Neural progenitor cell (in vitro differentiated cells): Measurements from ENCODE around the gene POLA2. TPM values are rescaled to one million over a fixed set of nuclear protein-coding genes. Genes with fewer than 3 reads are reported as not detected.

ENCODE experiments used
- DNase-seq: peaks from one replicate; pipeline ENCODE4 v3.0.0-alpha.2; 2016; ENCODE audit warnings: low spot score
- H2AFZ ChIP-seq: fragments of 200-600 bp; sonication (generic); replicated peaks from 2 replicates; pipeline ENCODE4 v1.6.1; 2016; ENCODE audit warnings: antibody characterized with exemption
- H3F3A ChIP-seq: fragments of 200-600 bp; sonication (generic); 2 replicates; pipeline ENCODE4 v1.6.1; 2016; ENCODE audit warnings: antibody characterized with exemption, low read depth
- H3K27ac ChIP-seq: fragments of 200-600 bp; sonication (generic); 2 replicates; pipeline ENCODE4 v1.5.1; 2016; ENCODE audit warnings: mild to moderate bottlenecking
- H3K27me3 ChIP-seq: fragments of 200-600 bp; sonication (generic); 2 replicates; pipeline ENCODE4 v1.6.1; 2016; ENCODE audit warnings: mild to moderate bottlenecking, moderate library complexity
- H3K36me3 ChIP-seq: fragments of 200-600 bp; sonication (generic); 2 replicates; pipeline ENCODE4 v1.5.1; 2016
- H3K4me1 ChIP-seq: fragments of 200-600 bp; sonication (generic); 2 replicates; pipeline ENCODE4 v1.6.1; 2016; ENCODE audit warnings: mixed run types
- H3K4me2 ChIP-seq: fragments of 200-600 bp; sonication (generic); 2 replicates; pipeline ENCODE4 v1.6.1; 2016
- H3K4me3 ChIP-seq: fragments of 200-600 bp; sonication (generic); 2 replicates; pipeline ENCODE4 v1.5.1; 2016
- H3K79me2 ChIP-seq: fragments of 200-600 bp; sonication (generic); 2 replicates; pipeline ENCODE4 v1.6.1; 2016; ENCODE audit warnings: low read depth
- H3K9ac ChIP-seq: fragments of 200-600 bp; sonication (generic); 2 replicates; pipeline ENCODE4 v1.6.1; 2016
- H3K9me3 ChIP-seq: fragments of 200-600 bp; sonication (generic); 2 replicates; pipeline ENCODE4 v1.5.1; 2016; ENCODE audit warnings: low read depth
- H4K20me1 ChIP-seq: fragments of 200-600 bp; sonication (generic); 2 replicates; pipeline ENCODE4 v1.6.1; 2016; ENCODE audit warnings: low read depth
- H3K27ac Mint-ChIP-seq: 3 replicates; pipeline ENCODE4 v1.8.0; 2021; ENCODE audit warnings: mixed read lengths
- H3K27me3 Mint-ChIP-seq: 2 replicates; pipeline ENCODE4 v1.8.0; 2022; ENCODE audit warnings: low read depth, mild to moderate bottlenecking, inconsistent platforms, moderate library complexity, mixed read lengths; ENCODE audit not compliant: insufficient read depth
- H3K36me3 Mint-ChIP-seq: 3 replicates; pipeline ENCODE4 v1.8.0; 2021; ENCODE audit warnings: mixed read lengths
- H3K4me1 Mint-ChIP-seq: 3 replicates; pipeline ENCODE4 v1.8.0; 2021; ENCODE audit warnings: mixed read lengths
- H3K4me3 Mint-ChIP-seq: 3 replicates; pipeline ENCODE4 v1.8.0; 2021; ENCODE audit warnings: mild to moderate bottlenecking, moderate library complexity, mixed read lengths
- H3K9me3 Mint-ChIP-seq: 3 replicates; pipeline ENCODE4 v1.8.0; 2020; ENCODE audit warnings: mixed read lengths
- EZH2 ChIP-seq: fragments of 200-600 bp; sonication (generic); IDR thresholded peaks from 2 replicates; pipeline ENCODE4 v1.6.1; 2017; ENCODE audit warnings: antibody characterized with exemption, mild to moderate bottlenecking, moderate library complexity
- EZH2phosphoT487 ChIP-seq: fragments of 200-600 bp; sonication (generic); IDR thresholded peaks from 2 replicates; pipeline ENCODE4 v1.6.1; 2017; ENCODE audit warnings: antibody characterized with exemption
- total RNA-seq: library from RNA; depleted of rRNA; stranded (reverse); fragments of >200 nt; gene quantifications from 2 replicates; pipeline ENCODE4 v1.2.3, GENCODE V29; 2015; ENCODE audit warnings: low replicate concordance
- TF ChIP-seq, protein P1 (sequence below): fragments of 200-600 bp; sonication (generic); IDR thresholded peaks from 2 replicates; pipeline ENCODE4 v1.5.1; 2017; ENCODE audit warnings: antibody characterized with exemption, mild to moderate bottlenecking

POLA2 gene
- total RNA-seq, 1 donor from 2014 or later = 33.3 TPM

DNA sequence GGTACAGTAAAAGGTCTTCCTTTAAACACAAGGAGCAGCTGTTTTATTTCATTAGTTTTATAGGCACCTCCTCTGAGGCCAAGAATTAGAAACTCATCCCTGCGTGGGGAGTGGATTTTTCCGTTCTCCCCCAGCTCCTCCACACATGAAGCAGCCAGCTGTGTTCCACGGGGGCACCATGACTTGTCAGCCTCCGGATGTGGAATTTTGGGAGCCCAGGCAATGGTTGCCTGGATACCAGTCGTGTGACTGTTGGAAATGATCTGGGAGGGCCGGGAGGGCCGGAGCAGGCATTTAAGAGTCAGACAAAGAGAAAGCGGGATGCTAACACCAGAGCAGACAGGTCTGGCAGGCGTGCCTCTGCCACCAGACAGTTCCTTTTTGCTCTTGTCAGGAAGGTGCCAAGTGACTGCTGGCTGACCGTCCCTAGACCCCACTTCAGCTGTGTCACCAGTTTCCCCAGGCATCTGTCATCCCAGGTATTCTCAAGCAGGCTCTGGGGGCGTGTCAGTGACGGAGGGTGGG lies 37.0 kb downstream of the POLA2 start:
- no peak overlapping the region for H2AFZ ChIP-seq
- Mint-ChIP-seq H3K27ac (peak overlapping the region; percentile 53), H3K27me3 (peaks cover 2% of the 10 kb centered on the region), H3K4me3 (no peak overlapping the region), H3K36me3 (peaks cover 23% of the 10 kb centered on the region), H3K4me1 (peaks cover 29% of the 10 kb centered on the region), H3K9me3 (no peaks in the 10 kb centered on the region)
- no peak overlapping the region for H3K27ac ChIP-seq
- peaks cover 14% of the 10 kb centered on the region for H4K20me1 ChIP-seq
- no peaks in the 10 kb centered on the region for H3K9me3 ChIP-seq
- no peak overlapping the region for H3K9ac ChIP-seq
- H3K4me2 ChIP-seq = no peak overlapping the region
- H3K27me3 ChIP-seq = no peaks in the 10 kb centered on the region
- H3K4me1 ChIP-seq = peaks cover 13% of the 10 kb centered on the region
- no peak overlapping the region for H3K4me3 ChIP-seq
- no peak for DNase-seq
- no peaks in the 10 kb centered on the region for H3K79me2 ChIP-seq
- H3K36me3 ChIP-seq = no peaks in the 10 kb centered on the region
- peaks cover 6% of the 10 kb centered on the region for H3F3A ChIP-seq
- no peak for TF ChIP-seq EZH2phosphoT487
- TF ChIP-seq EZH2 = no peak
- TF ChIP-seq, protein P1, sequence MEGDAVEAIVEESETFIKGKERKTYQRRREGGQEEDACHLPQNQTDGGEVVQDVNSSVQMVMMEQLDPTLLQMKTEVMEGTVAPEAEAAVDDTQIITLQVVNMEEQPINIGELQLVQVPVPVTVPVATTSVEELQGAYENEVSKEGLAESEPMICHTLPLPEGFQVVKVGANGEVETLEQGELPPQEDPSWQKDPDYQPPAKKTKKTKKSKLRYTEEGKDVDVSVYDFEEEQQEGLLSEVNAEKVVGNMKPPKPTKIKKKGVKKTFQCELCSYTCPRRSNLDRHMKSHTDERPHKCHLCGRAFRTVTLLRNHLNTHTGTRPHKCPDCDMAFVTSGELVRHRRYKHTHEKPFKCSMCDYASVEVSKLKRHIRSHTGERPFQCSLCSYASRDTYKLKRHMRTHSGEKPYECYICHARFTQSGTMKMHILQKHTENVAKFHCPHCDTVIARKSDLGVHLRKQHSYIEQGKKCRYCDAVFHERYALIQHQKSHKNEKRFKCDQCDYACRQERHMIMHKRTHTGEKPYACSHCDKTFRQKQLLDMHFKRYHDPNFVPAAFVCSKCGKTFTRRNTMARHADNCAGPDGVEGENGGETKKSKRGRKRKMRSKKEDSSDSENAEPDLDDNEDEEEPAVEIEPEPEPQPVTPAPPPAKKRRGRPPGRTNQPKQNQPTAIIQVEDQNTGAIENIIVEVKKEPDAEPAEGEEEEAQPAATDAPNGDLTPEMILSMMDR = no peak

DNA sequence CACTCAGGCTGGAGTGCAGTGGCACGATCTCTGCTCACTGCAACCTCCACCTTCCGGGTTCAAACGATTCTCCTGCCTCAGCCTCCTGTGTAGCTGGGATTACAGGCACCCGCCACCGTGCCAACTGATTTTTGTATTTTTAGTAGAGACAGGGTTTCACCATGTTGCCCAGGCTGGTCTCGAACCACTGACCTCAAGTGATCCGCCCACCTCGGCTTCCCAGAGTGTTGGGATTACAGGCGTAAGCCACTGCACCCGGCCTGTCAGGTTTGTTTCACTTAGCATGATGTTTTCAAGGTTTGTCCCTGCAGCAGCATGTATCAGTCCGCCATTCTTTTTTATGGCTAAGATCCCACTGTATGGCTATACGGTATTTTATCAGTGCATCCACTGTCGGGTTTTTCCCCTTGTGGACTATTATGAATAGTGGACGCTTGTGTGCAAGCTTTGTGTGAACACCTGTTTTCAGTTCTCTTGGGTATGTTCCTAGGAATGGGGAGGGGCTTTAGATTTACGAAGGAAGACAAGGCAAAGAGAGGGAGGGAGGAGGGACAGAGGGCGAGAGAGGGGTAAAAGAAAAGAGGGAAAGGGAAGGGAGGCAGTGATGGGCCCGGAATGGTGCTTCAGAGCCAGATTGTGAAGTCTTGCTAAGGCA lies 39.0 kb downstream of the POLA2 start:
- Histone ChIP-seq H2AFZ (no peak overlapping the region), H3F3A (peaks cover 9% of the 10 kb centered on the region), H3K9ac (no peak overlapping the region), H3K4me1 (peaks cover 13% of the 10 kb centered on the region), H3K36me3 (no peaks in the 10 kb centered on the region), H3K4me3 (no peak overlapping the region), H3K4me2 (no peak overlapping the region), H3K79me2 (no peaks in the 10 kb centered on the region), H3K27ac (no peak overlapping the region), H3K9me3 (no peaks in the 10 kb centered on the region), H4K20me1 (peaks cover 14% of the 10 kb centered on the region), H3K27me3 (no peaks in the 10 kb centered on the region)
- H3K4me3 Mint-ChIP-seq = peak overlapping the region; percentile 2
- TF ChIP-seq EZH2 (no peak), EZH2phosphoT487 (no peak)
- TF ChIP-seq, protein P1 = no peak
- peaks cover 29% of the 10 kb centered on the region for H3K4me1 Mint-ChIP-seq
- no peaks in the 10 kb centered on the region for H3K9me3 Mint-ChIP-seq
- peaks cover 10% of the 10 kb centered on the region for H3K27me3 Mint-ChIP-seq
- peaks cover 22% of the 10 kb centered on the region for H3K36me3 Mint-ChIP-seq
- no peak overlapping the region for H3K27ac Mint-ChIP-seq
- DNase-seq = no peak

DNA sequence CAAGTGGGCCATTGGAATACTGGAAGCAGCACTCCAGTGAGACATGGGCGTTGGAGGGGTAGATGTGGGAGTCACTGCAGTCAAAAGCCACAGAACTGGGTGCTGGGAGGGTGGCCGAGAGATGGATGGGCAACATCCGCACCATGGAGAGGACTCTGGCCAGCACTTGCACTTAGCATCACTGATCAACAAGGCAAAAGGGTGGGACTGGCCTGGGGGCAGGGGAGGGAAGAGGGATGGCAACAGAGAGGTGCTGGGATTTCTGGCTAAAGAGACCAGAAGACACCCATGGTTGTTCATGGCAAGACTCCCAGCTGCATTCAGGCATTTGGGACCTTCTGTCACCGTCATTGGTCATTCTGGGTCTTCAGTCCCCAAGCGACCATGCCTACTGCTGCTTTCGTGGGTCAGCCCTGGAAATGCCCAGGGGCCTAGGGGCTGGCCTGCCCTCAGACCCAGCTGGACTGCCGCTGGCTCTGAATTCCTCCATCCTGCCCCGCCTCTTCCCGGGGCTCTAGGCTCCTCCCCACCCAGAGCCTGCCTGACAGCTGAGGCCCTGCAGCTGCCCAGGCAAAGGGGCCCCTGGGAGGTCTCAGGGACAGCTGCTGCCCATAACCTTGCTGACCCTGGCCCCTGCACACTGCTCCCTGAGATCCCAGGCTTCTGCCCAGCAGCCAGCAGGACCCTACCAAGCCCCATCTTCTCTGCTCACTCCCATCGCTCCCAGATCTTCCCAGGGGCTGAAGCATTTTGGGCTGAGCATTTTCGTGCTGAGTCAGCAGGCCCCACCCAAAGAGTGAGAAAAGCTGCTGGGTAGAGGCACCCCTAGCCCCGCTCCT lies 39.9 kb downstream of the POLA2 start:
- Mint-ChIP-seq H3K4me3 (peak overlapping the region; percentile 10), H3K4me1 (peaks cover 29% of the 10 kb centered on the region), H3K36me3 (peaks cover 18% of the 10 kb centered on the region), H3K27me3 (peaks cover 10% of the 10 kb centered on the region), H3K27ac (peak overlapping the region; percentile 88), H3K9me3 (no peaks in the 10 kb centered on the region)
- Histone ChIP-seq H3K4me3 (no peak overlapping the region), H3K4me2 (peak overlapping the region; percentile 57), H2AFZ (no peak overlapping the region), H3F3A (peaks cover 9% of the 10 kb centered on the region), H3K36me3 (no peaks in the 10 kb centered on the region), H3K27ac (no peak overlapping the region), H3K9me3 (no peaks in the 10 kb centered on the region), H3K4me1 (peaks cover 13% of the 10 kb centered on the region), H3K9ac (no peak overlapping the region), H3K27me3 (no peaks in the 10 kb centered on the region), H3K79me2 (no peaks in the 10 kb centered on the region), H4K20me1 (peaks cover 14% of the 10 kb centered on the region)
- peak; percentile 78 for DNase-seq
- TF ChIP-seq EZH2 = no peak
- no peak for TF ChIP-seq EZH2phosphoT487
- TF ChIP-seq, protein P1 = no peak
